Gastrocnemius medialis (tissue), 4 donors: ENCODE data around the gene FMNL3. TPM values are rescaled to one million over a fixed set of nuclear protein-coding genes. Genes with fewer than 3 reads are reported as not detected.

Experiments
- ATAC-seq, 2 donors: fragments of 150-250 bp; one replicate each; pipeline ENCODE4 v1.9.1; 2016
- DNase-seq, 2 donors: peaks; one replicate each; pipeline ENCODE4 v3.0.0-alpha.2; 2019
- H3K27ac ChIP-seq, 4 donors: fragments of 200-600 bp; sonication (generic); 1 replicate in 1 of 4; 2 replicates in 3 of 4; pipeline ENCODE4 v1.5.1; 2016 to 2018; ENCODE audit warnings: mild to moderate bottlenecking in 2 of 4, moderate library complexity in 1 of 4
- H3K27me3 ChIP-seq, 3 donors: fragments of 200-600 bp; sonication (generic) in 2 of 3; 1 replicate in 1 of 3; 2 replicates in 2 of 3; pipeline versions ENCODE4 v1.5.1 to v1.6.0; 2016 to 2019; ENCODE audit warnings: mild to moderate bottlenecking in 1 of 3, moderate library complexity in 1 of 3
- H3K36me3 ChIP-seq, 2 donors: fragments of 200-600 bp; sonication (generic) in 1 of 2; one replicate each; pipeline ENCODE4 v1.5.1; 2017 to 2018
- H3K4me1 ChIP-seq, 2 donors: fragments of 200-600 bp; sonication (generic) in 1 of 2; one replicate each; pipeline ENCODE4 v1.5.1; 2016 to 2017; ENCODE audit warnings: mild to moderate bottlenecking in 2 of 2
- H3K4me3 ChIP-seq, 4 donors: fragments of 200-600 bp; sonication (generic) in 3 of 4; 1 replicate in 1 of 4; 2 replicates in 3 of 4; pipeline ENCODE4 v1.5.1; 2016 to 2019; ENCODE audit warnings: mild to moderate bottlenecking in 2 of 4
- H3K9me3 ChIP-seq, 3 donors: fragments of 200-600 bp; sonication (generic) in 2 of 3; 1 replicate in 1 of 3; 2 replicates in 2 of 3; pipeline ENCODE4 v1.5.1; 2016 to 2019
- POLR2A ChIP-seq, 2 donors: fragments of 450-650 bp; IDR thresholded peaks; one replicate each; pipeline ENCODE4 v1.6.1; 2017; ENCODE audit warnings: antibody characterized with exemption in 2 of 2, mild to moderate bottlenecking in 2 of 2, moderate library complexity in 2 of 2
- in situ Hi-C, 4 donors: fragments of 200-750 bp; cut with MboI; loops; one replicate each; pipeline versions ENCODE4 v1.15.0 to v1.8.0; 2017; ENCODE audit warnings: low sequenced_read_pairs in 4 of 4
- intact Hi-C: fragments of 100-400 bp; cut with DNase I; formaldehyde crosslinking; loops from one replicate; pipeline ENCODE4 v1.15.1; 2023; ENCODE audit warnings: low total_unique reads
- total RNA-seq, 4 donors: library from RNA; depleted of rRNA; stranded (reverse); fragments of >200 nt; gene quantifications; one replicate each; pipeline versions ENCODE4 v1.1.0 to v1.2.3, GENCODE V29; 2016
- TF ChIP-seq, protein P1 (sequence below), 5 experiments: fragments of 450-650 bp in 3 of 5; fragments of 200-600 bp in 2 of 5; sonication (generic) in 2 of 5; IDR thresholded peaks in 4 of 5; conservative IDR thresholded peaks in 1 of 5; 1 replicate in 4 of 5; 2 replicates in 1 of 5; pipeline ENCODE4 v1.5.1; 2016 to 2019; ENCODE audit warnings: antibody characterized with exemption in 5 of 5, mild to moderate bottlenecking in 3 of 5, moderate library complexity in 3 of 5

The FMNL3 gene
- total RNA-seq, 4 donors from 2014 or later = 2.0 to 5.5 (median 4.9) TPM

DNA sequence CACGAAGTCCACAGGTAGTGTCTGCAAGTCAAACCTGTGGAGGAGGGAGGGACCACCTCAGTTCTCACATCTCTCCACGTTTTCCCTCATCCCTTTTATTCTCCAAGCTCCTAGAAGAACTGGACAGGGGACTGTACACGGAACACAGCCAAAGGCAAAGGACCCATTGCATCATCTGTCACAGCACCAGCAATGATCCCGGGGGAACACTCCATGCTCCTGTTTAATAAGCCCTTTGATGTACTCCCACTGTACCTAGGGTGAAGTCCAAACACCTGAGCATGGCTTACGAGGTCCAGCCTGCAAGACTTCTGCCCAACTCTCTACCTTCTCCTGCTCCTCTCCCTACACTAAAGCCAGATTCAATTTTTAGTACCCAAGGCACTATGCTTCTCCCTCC, 57.3 kb downstream of the FMNL3 start:
- no peaks in the 10 kb centered on the region for H3K27me3 ChIP-seq
- H3K36me3 ChIP-seq = peaks cover 0 to 31% of the 10 kb centered on the region in 2 donors
- H3K4me3 ChIP-seq = no peak overlapping the region
- intact Hi-C loops = no loop called here
- TF ChIP-seq POLR2A (IDR thresholded peaks at IDR 0.05) = no peak
- TF ChIP-seq, protein P1, sequence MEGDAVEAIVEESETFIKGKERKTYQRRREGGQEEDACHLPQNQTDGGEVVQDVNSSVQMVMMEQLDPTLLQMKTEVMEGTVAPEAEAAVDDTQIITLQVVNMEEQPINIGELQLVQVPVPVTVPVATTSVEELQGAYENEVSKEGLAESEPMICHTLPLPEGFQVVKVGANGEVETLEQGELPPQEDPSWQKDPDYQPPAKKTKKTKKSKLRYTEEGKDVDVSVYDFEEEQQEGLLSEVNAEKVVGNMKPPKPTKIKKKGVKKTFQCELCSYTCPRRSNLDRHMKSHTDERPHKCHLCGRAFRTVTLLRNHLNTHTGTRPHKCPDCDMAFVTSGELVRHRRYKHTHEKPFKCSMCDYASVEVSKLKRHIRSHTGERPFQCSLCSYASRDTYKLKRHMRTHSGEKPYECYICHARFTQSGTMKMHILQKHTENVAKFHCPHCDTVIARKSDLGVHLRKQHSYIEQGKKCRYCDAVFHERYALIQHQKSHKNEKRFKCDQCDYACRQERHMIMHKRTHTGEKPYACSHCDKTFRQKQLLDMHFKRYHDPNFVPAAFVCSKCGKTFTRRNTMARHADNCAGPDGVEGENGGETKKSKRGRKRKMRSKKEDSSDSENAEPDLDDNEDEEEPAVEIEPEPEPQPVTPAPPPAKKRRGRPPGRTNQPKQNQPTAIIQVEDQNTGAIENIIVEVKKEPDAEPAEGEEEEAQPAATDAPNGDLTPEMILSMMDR (IDR thresholded peaks at IDR 0.05 in 4 of 5, conservative IDR thresholded peaks at IDR 0.05 in 1 of 5) = no peak
- H3K27ac ChIP-seq = no peak overlapping the region
- no peak for ATAC-seq
- DNase-seq = no peak
- no peaks in the 10 kb centered on the region for H3K9me3 ChIP-seq
- peaks cover 14 to 22% of the 10 kb centered on the region in 2 donors for H3K4me1 ChIP-seq
- in situ Hi-C loops = no loop called here

DNA sequence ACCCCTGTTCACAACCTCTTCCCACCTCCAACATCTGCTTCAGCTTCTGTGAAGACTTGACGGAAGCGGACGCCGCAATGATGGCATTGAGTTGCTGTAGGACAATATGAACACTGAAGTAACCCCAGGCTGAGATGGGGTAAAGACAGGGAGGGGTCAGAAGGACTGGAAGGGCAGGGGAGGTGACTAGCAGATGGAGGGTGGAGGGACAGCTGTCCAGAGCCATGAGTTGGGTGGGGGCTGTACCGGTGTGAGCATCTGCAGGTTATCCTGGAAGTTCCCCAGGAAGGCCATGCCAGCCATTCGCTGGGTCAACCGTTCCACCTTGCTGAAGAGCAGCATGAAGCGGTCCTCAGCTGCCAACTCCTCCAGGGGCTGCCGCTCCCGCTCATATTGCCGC, 57.8 kb downstream of the FMNL3 start:
- Histone ChIP-seq H3K4me3 (no peak overlapping the region), H3K36me3 (peaks cover 0 to 31% of the 10 kb centered on the region in 2 donors), H3K9me3 (no peaks in the 10 kb centered on the region), H3K27ac (peak overlapping the region in 1 of 4 donors; percentile 68), H3K27me3 (no peaks in the 10 kb centered on the region), H3K4me1 (peaks cover 14 to 26% of the 10 kb centered on the region in 2 donors)
- ATAC-seq (no peak), DNase-seq (no peak)
- TF ChIP-seq, protein P1 (IDR thresholded peaks at IDR 0.05 in 4 of 5, conservative IDR thresholded peaks at IDR 0.05 in 1 of 5) = no peak
- no peak for TF ChIP-seq POLR2A (IDR thresholded peaks at IDR 0.05)
- in situ Hi-C loops (no loop called here), intact Hi-C loops (no loop called here)

DNA sequence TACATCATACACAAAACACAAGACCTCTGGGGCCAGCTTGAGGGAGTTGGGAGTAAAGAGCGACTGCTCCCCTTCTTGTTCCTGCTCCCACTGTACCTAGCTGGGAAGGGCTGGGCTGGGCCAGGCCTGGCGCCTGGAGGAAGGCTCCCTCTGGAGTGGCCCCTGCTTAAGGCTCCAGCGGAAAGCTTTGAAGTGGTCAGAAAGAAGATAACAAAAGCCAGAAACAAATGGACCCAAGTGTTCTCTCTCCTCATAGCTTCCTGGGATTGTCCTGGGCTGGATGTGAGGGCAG, 58.5 kb downstream of the FMNL3 start:
- in situ Hi-C loops = no loop called here
- ATAC-seq = no peak
- H3K27ac ChIP-seq = peak overlapping the region; percentile 43 to 68 (median 51)
- intact Hi-C loops = no loop called here
- no peak overlapping the region for H3K4me3 ChIP-seq
- H3K36me3 ChIP-seq = peaks cover 0 to 39% of the 10 kb centered on the region in 2 donors
- no peak for DNase-seq
- H3K4me1 ChIP-seq = peaks cover 14 to 29% of the 10 kb centered on the region in 2 donors
- no peaks in the 10 kb centered on the region for H3K9me3 ChIP-seq
- TF ChIP-seq, protein P1 (IDR thresholded peaks at IDR 0.05 in 4 of 5, conservative IDR thresholded peaks at IDR 0.05 in 1 of 5) = no peak
- TF ChIP-seq POLR2A (IDR thresholded peaks at IDR 0.05) = no peak
- H3K27me3 ChIP-seq = no peaks in the 10 kb centered on the region

DNA sequence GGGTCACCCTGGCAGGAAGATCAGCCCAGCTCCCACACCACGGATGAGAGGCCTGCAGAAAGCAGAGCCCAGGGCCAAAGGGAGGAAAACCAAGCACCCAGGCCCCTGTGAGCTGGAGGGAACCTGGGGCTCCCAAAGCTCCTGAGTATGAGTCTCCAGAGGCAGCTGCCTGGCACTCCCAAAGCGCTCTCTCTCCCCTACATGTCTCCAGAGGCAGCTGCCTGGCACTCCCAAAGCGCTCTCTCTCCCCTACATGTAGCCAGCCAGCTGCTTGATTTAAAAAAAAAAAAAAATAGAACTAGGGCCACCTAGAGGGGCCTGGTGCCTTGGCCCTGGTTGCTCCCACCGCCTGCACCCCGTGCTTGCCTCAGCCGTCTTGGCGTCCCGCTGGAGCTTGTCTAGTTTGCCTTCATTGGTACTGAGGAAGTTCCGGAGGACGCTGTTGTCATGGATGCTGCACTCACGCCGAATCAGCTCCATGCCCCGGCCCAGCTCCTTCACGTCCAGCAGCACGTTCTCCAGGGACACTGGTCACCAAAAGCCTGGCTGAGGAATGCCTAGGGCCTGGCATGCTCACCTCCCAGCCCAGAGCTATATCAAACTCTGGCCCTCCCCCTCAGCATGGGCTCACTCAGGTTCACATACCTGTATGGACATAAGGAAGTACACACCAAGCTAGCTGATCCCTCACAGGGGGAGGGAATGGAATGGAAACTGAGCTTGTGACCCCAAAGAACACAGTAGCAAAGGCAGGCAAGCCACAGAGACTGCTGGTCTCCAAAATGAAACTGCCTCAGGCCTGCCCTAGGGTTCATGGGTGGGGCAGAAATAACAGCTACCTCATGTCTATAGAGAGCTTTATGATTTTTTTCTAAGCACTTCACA, 59.1 kb downstream of the FMNL3 start:
- intact Hi-C loops (no loop called here), in situ Hi-C loops (no loop called here)
- Histone ChIP-seq H3K4me3 (no peak overlapping the region), H3K9me3 (no peaks in the 10 kb centered on the region), H3K4me1 (peaks cover 14 to 29% of the 10 kb centered on the region in 2 donors), H3K36me3 (peaks cover 0 to 45% of the 10 kb centered on the region in 2 donors), H3K27ac (peak overlapping the region; percentile 48 to 68 (median 53)), H3K27me3 (no peaks in the 10 kb centered on the region)
- DNase-seq (no peak), ATAC-seq (no peak)
- TF ChIP-seq POLR2A (IDR thresholded peaks at IDR 0.05) = no peak
- TF ChIP-seq, protein P1 (IDR thresholded peaks at IDR 0.05 in 4 of 5, conservative IDR thresholded peaks at IDR 0.05 in 1 of 5) = no peak
